ENCODE measurements around the gene BABAM2. TPM values are rescaled to one million over a fixed set of nuclear protein-coding genes. Genes with fewer than 3 reads are reported as not detected.

BABAM2 gene
- total RNA-seq, 1 donor from 2014 or later, result 33.9 TPM

DNA sequence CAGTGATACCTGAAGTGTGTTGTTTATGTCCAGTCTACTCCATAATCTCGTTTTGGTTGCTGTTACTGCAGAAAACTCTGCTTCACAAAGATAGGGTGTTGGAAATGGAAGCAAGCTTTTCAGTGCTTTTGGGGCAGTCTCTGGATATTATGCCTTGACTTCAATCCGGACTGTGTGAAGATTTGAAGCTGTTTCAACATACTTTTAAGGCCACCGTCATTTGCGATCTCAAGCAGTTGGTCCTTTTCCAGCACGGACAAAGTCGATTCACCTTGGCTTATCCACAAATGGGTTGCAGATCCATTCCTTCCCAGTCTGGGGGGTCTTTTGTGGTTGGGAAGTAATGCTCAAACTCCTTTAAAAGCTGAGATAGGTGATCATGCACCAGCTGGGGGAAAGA lies 20.8 kb upstream of the BABAM2 start:
- no peaks in the 10 kb centered on the region for H3K27me3 Mint-ChIP-seq (ENCODE audit: low read depth)
- no peak for DNase-seq (ENCODE audit: low spot score)
- no peak overlapping the region for H3K27ac Mint-ChIP-seq (ENCODE audit: unreplicated experiment)
- TF ChIP-seq, protein P1, sequence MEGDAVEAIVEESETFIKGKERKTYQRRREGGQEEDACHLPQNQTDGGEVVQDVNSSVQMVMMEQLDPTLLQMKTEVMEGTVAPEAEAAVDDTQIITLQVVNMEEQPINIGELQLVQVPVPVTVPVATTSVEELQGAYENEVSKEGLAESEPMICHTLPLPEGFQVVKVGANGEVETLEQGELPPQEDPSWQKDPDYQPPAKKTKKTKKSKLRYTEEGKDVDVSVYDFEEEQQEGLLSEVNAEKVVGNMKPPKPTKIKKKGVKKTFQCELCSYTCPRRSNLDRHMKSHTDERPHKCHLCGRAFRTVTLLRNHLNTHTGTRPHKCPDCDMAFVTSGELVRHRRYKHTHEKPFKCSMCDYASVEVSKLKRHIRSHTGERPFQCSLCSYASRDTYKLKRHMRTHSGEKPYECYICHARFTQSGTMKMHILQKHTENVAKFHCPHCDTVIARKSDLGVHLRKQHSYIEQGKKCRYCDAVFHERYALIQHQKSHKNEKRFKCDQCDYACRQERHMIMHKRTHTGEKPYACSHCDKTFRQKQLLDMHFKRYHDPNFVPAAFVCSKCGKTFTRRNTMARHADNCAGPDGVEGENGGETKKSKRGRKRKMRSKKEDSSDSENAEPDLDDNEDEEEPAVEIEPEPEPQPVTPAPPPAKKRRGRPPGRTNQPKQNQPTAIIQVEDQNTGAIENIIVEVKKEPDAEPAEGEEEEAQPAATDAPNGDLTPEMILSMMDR (IDR thresholded peaks at IDR 0.05), result no peak
- peaks cover 9% of the 10 kb centered on the region for H3K4me1 Mint-ChIP-seq (ENCODE audit: low read depth)
- no peaks in the 10 kb centered on the region for H3K36me3 Mint-ChIP-seq (ENCODE audit: low read depth)
- no peak overlapping the region for H3K4me3 Mint-ChIP-seq (ENCODE audit: unreplicated experiment)
- H3K9me3 Mint-ChIP-seq (ENCODE audit: low read depth), result no peaks in the 10 kb centered on the region

DNA sequence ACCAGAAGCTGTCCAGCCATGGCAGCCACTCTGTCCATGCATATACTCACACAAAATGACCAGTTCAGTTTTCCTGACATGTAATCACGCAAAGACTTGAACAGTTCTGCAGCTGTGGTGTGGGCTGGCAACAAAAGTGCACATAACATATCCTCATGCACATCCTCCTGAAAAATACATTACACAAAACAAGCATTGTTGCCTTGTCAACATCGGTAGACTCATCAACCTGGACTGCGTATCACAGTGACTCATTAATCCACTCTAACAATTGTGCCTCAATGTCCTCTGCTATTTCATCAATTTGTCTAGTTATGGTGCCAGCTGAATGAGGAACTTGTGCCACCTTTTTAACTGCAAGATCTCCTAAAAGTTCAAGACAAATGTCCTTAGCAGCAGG lies 19.8 kb upstream of the BABAM2 start:
- Mint-ChIP-seq H3K27me3 (ENCODE audit: low read depth) (no peaks in the 10 kb centered on the region), H3K27ac (ENCODE audit: unreplicated experiment) (no peak overlapping the region), H3K9me3 (ENCODE audit: low read depth) (peaks cover 3% of the 10 kb centered on the region), H3K4me1 (ENCODE audit: low read depth) (peaks cover 9% of the 10 kb centered on the region), H3K36me3 (ENCODE audit: low read depth) (peaks cover 1% of the 10 kb centered on the region), H3K4me3 (ENCODE audit: unreplicated experiment) (no peak overlapping the region)
- TF ChIP-seq, protein P1 (IDR thresholded peaks at IDR 0.05), result no peak
- no peak for DNase-seq (ENCODE audit: low spot score)

DNA sequence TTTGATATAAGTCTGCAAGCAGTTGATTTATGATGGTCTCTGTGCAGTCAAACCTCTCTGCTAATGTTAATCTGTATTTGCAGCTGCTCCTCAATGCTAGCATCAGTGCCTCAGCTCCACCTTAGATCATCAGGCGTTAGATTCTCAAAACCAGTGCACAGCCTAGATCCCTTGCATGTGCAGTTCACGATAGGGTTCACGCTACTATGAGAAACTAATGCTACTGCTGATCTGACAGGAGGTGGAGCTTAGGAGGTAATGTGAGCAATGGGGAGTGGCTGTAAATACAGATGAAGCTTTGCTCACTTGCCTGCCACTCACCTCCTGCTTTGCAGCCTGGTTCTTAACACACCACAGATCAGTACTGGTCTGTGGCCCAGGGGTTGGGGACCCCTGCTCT lies 18.7 kb upstream of the BABAM2 start:
- Mint-ChIP-seq H3K4me1 (ENCODE audit: low read depth) (peaks cover 2% of the 10 kb centered on the region), H3K36me3 (ENCODE audit: low read depth) (peaks cover 4% of the 10 kb centered on the region), H3K27me3 (ENCODE audit: low read depth) (no peaks in the 10 kb centered on the region), H3K4me3 (ENCODE audit: unreplicated experiment) (no peak overlapping the region), H3K27ac (ENCODE audit: unreplicated experiment) (no peak overlapping the region), H3K9me3 (ENCODE audit: low read depth) (peaks cover 8% of the 10 kb centered on the region)
- no peak for DNase-seq (ENCODE audit: low spot score)
- TF ChIP-seq, protein P1 (IDR thresholded peaks at IDR 0.05), result no peak

DNA sequence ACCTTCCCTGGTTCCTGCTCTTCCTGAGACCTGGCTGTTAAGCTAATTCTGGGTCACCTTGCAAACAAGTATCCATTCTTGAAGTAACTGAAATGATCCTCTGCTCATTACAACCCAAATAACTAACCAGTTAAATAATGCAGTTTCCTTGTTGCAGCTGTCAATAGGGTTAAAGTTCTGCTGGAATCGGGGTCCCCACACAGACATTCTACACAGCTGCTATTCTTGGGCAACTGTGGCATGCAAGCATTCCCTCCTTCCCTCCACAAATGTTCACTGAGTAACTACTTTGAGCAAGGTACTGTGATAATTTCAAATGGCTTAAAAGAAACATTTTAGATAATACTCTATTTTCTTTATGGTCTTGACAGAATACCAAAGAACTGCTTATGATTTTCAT lies 17.4 kb upstream of the BABAM2 start:
- H3K27me3 Mint-ChIP-seq (ENCODE audit: low read depth), result no peaks in the 10 kb centered on the region
- TF ChIP-seq, protein P1 (IDR thresholded peaks at IDR 0.05), result no peak
- peaks cover 17% of the 10 kb centered on the region for H3K9me3 Mint-ChIP-seq (ENCODE audit: low read depth)
- H3K27ac Mint-ChIP-seq (ENCODE audit: unreplicated experiment), result no peak overlapping the region
- peaks cover 5% of the 10 kb centered on the region for H3K36me3 Mint-ChIP-seq (ENCODE audit: low read depth)
- H3K4me1 Mint-ChIP-seq (ENCODE audit: low read depth), result no peaks in the 10 kb centered on the region
- no peak overlapping the region for H3K4me3 Mint-ChIP-seq (ENCODE audit: unreplicated experiment)
- DNase-seq (ENCODE audit: low spot score), result no peak

DNA sequence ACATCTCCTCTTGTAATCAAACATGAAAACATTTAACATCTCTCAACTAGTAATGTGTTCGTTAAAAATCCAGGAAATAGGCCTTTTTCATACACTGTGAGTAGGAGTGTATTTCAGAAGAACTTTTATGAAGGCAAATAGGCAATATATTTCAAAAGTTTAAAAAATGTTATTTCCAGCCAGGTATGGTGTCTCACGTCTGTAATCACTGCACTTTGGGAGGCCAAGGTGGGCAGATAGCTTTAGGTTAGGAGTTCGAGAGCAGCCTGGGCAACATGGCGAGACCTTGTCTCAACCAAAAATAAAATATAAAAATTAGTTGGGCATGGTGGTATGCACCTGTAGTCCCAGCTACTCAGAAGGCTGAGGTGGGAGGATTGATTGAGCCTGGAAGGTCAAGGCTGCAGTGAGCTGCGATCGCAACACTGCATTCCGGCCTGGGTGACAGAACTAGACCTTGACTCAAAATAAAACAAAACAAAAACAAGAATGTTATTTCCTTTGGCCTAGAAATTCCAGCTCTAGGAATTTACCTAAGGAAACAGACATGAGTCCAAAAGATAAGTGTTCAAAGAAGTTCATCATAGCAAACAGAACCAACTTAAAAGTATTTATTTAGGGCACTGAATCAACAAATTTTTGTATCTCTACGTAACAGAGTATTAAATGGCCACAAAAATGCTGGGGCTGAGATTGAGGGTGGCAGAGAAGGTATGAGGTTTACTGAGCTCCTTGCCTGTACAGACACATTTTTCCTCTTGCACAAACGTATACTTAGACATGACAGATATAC lies 15.2 kb upstream of the BABAM2 start:
- TF ChIP-seq, protein P1 (IDR thresholded peaks at IDR 0.05), result no peak
- Mint-ChIP-seq H3K4me1 (ENCODE audit: low read depth) (no peaks in the 10 kb centered on the region), H3K9me3 (ENCODE audit: low read depth) (peaks cover 27% of the 10 kb centered on the region), H3K27ac (ENCODE audit: unreplicated experiment) (no peak overlapping the region), H3K36me3 (ENCODE audit: low read depth) (peaks cover 7% of the 10 kb centered on the region), H3K27me3 (ENCODE audit: low read depth) (no peaks in the 10 kb centered on the region), H3K4me3 (ENCODE audit: unreplicated experiment) (no peak overlapping the region)
- no peak for DNase-seq (ENCODE audit: low spot score)
